Hindlimb muscle (tissue), 1 donor: ENCODE results near the gene PTPRU. TPM values are rescaled to one million over a fixed set of nuclear protein-coding genes. Genes with fewer than 3 reads are reported as not detected.
"Not testable (repeated sequence)": the region's sequence is repeated elsewhere in the genome, so short reads cannot be mapped to it uniquely, and the experiment has no call there.

ENCODE experiments used
- DNase-seq: peaks from one replicate; pipeline ENCODE4 v3.0.0-alpha.2; 2013
- polyA plus RNA-seq: library from polyadenylated mRNA; unstranded; fragments of 120-200 nt; gene quantifications from one replicate; pipeline ENCODE4 v1.2.1, GENCODE V29; 2013; ENCODE audit not compliant: insufficient read length

Gene PTPRU
- polyA plus RNA-seq, 1 donor = 25.4 TPM

- no peak for DNase-seq
Observed at GRCh38 chr1:29291756-29292155, 55.4 kb downstream of the PTPRU start.

- DNase-seq = no peak
Observed at GRCh38 chr1:29292344-29292743, 56.0 kb downstream of the PTPRU start.

- DNase-seq = no peak
Observed at GRCh38 chr1:29297450-29297849, 61.1 kb downstream of the PTPRU start.

- DNase-seq = no peak
Observed at GRCh38 chr1:29298246-29298645, 61.9 kb downstream of the PTPRU start.

- DNase-seq = no peak
Observed at GRCh38 chr1:29299446-29299845, 63.1 kb downstream of the PTPRU start.

- not testable (repeated sequence) for DNase-seq
Observed at GRCh38 chr1:29301732-29302131, 65.4 kb downstream of the PTPRU start.

- DNase-seq = no peak
Observed at GRCh38 chr1:29303201-29304024, 67.1 kb downstream of the PTPRU start.

GRCh38 chr1:29304025-29304684 is 67.8 kb downstream of the PTPRU start:
- DNase-seq = no peak

GRCh38 chr1:29305943-29306342 is 69.6 kb downstream of the PTPRU start:
- no peak for DNase-seq

- DNase-seq = no peak
Observed at GRCh38 chr1:29306471-29307140, 70.3 kb downstream of the PTPRU start.

GRCh38 chr1:29309075-29309474 is 72.8 kb downstream of the PTPRU start:
- no peak for DNase-seq

GRCh38 chr1:29309621-29310020 is 73.3 kb downstream of the PTPRU start:
- no peak for DNase-seq

- no peak for DNase-seq
Observed at GRCh38 chr1:29310616-29311180, 74.4 kb downstream of the PTPRU start.

- DNase-seq = no peak
Observed at GRCh38 chr1:29311352-29312030, 75.2 kb downstream of the PTPRU start.

- no peak for DNase-seq
Observed at GRCh38 chr1:29312469-29313461, 76.4 kb downstream of the PTPRU start.

GRCh38 chr1:29314685-29315084 is 78.4 kb downstream of the PTPRU start:
- DNase-seq = not testable (repeated sequence)

GRCh38 chr1:29315262-29315661 is 78.9 kb downstream of the PTPRU start:
- no peak for DNase-seq

- no peak for DNase-seq
Observed at GRCh38 chr1:29315876-29316275, 79.6 kb downstream of the PTPRU start.

- no peak for DNase-seq
Observed at GRCh38 chr1:29317063-29317915, 81.0 kb downstream of the PTPRU start.

GRCh38 chr1:29317916-29318530 is 81.7 kb downstream of the PTPRU start:
- DNase-seq = no peak
